DOHH2 (cell line): ENCODE measurements around the gene KCNQ1OT1.

ENCODE experiments used
- H3F3A ChIP-seq: fragments of 200-600 bp; sonication (generic), shearing (Covaris generic); 2 replicates; pipeline ENCODE4 v1.6.0; 2016; ENCODE audit warnings: antibody characterized with exemption, mild to moderate bottlenecking; ENCODE audit not compliant: control insufficient read depth, insufficient read depth
- H3K27ac ChIP-seq: fragments of 200-600 bp; sonication (generic); 2 replicates; pipeline ENCODE4 v1.5.1; 2014; ENCODE audit warnings: low read depth, mild to moderate bottlenecking, low read length, moderate library complexity
- H3K27me3 ChIP-seq: fragments of 200-600 bp; sonication (generic); 2 replicates; pipeline ENCODE4 v1.6.1; 2014; ENCODE audit warnings: mild to moderate bottlenecking, low read length, mixed read lengths; ENCODE audit not compliant: control insufficient read depth
- H3K36me3 ChIP-seq: fragments of 200-600 bp; sonication (generic); 2 replicates; pipeline ENCODE4 v1.6.1; 2014; ENCODE audit warnings: mild to moderate bottlenecking, low read length, moderate library complexity, mixed read lengths; ENCODE audit not compliant: control insufficient read depth
- H3K4me1 ChIP-seq: fragments of 200-600 bp; sonication (generic); 2 replicates; pipeline ENCODE4 v1.6.1; 2014; ENCODE audit warnings: mild to moderate bottlenecking, low read length, mixed read lengths; ENCODE audit not compliant: control insufficient read depth
- H3K4me2 ChIP-seq: fragments of 200-600 bp; sonication (generic); 2 replicates; pipeline ENCODE4 v1.6.0; 2014; ENCODE audit warnings: mild to moderate bottlenecking, low read length, moderate library complexity
- H3K4me3 ChIP-seq: fragments of 200-600 bp; sonication (generic); 2 replicates; pipeline ENCODE4 v1.5.1; 2014; ENCODE audit warnings: mild to moderate bottlenecking, low read length, mixed read lengths
- H3K79me2 ChIP-seq: fragments of 200-600 bp; sonication (generic); 2 replicates; pipeline ENCODE4 v1.6.1; 2014; ENCODE audit warnings: mild to moderate bottlenecking, low read length, mixed read lengths; ENCODE audit not compliant: control insufficient read depth
- H3K9me2 ChIP-seq: fragments of 200-600 bp; sonication (generic); replicated peaks from 2 replicates; pipeline ENCODE4 v1.6.1; 2014; ENCODE audit warnings: mild to moderate bottlenecking, low read length, mixed read lengths; ENCODE audit not compliant: control insufficient read depth
- H3K9me3 ChIP-seq: fragments of 200-600 bp; sonication (generic); 2 replicates; pipeline ENCODE4 v1.6.1; 2014; ENCODE audit warnings: antibody characterized with exemption, low read length, mixed read lengths; ENCODE audit not compliant: control insufficient read depth, insufficient read depth
- H4K20me1 ChIP-seq: fragments of 200-600 bp; sonication (generic); 2 replicates; pipeline ENCODE4 v1.6.0; 2014; ENCODE audit warnings: low read depth, mild to moderate bottlenecking, antibody characterized with exemption, low read length, moderate library complexity; ENCODE audit not compliant: control insufficient read depth, insufficient read depth
- EZH2phosphoT487 ChIP-seq: fragments of 200-600 bp; sonication (generic); IDR thresholded peaks from 2 replicates; pipeline ENCODE4 v1.6.1; 2017; ENCODE audit warnings: borderline replicate concordance, mild to moderate bottlenecking, antibody characterized with exemption, low read length, moderate library complexity, mixed read lengths
- TF ChIP-seq, protein P1 (sequence below): fragments of 200-600 bp; sonication (generic); IDR thresholded peaks from one replicate; pipeline ENCODE4 v1.5.1; 2014; ENCODE audit warnings: antibody characterized with exemption, mild to moderate bottlenecking, low read depth, low read length; ENCODE audit not compliant: poor library complexity, severe bottlenecking

The KCNQ1OT1 gene

DNA sequence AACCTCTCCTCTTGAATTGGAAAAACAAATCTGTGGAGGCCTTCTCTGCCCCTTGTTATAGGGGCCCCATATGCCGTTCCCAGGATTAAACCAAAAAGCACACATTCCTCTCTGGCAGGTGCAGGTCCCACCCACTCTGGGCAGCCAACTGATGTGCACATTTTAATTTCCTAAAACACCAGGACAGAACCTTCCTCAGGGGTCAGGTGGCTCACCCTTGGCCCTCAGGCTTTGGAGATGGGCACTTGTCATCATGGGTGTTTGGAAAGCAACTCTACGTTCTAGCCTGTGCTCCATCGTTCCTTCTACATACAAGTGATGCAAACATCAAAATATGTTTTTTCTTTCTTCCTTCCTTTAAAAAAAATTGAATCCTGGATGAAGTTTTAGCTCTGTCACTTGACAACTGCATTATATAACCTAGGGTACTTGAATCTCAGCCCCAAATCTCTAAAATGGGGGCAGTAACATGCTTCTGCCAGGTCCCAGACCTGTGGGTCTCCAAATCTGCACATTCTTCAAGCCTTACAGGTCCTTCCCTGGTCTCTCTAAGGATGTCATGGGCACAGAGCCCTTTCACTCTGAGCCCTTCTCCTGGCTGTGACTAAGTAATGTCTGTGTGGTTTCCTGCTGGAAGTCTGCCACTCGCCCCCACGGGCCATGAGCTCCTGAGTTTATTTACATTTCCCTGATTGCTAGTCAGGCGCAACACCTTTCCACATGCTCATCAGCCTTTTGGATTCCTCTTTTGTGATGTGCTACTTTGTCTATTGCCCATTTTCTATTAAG lies 43.8 kb downstream of the KCNQ1OT1 start:
- Histone ChIP-seq H3K4me3 (no peak overlapping the region), H3K27me3 (no peaks in the 10 kb centered on the region), H3K27ac (no peak overlapping the region), H3K4me2 (no peak overlapping the region), H3K36me3 (no peaks in the 10 kb centered on the region), H4K20me1 (no peaks in the 10 kb centered on the region), H3K79me2 (no peaks in the 10 kb centered on the region), H3K4me1 (no peaks in the 10 kb centered on the region), H3F3A (no peaks in the 10 kb centered on the region), H3K9me3 (peaks cover 8% of the 10 kb centered on the region; the same call in 1 of the 2 replicates), H3K9me2 (no peaks in the 10 kb centered on the region)
- TF ChIP-seq EZH2phosphoT487: no peak
- TF ChIP-seq, protein P1, sequence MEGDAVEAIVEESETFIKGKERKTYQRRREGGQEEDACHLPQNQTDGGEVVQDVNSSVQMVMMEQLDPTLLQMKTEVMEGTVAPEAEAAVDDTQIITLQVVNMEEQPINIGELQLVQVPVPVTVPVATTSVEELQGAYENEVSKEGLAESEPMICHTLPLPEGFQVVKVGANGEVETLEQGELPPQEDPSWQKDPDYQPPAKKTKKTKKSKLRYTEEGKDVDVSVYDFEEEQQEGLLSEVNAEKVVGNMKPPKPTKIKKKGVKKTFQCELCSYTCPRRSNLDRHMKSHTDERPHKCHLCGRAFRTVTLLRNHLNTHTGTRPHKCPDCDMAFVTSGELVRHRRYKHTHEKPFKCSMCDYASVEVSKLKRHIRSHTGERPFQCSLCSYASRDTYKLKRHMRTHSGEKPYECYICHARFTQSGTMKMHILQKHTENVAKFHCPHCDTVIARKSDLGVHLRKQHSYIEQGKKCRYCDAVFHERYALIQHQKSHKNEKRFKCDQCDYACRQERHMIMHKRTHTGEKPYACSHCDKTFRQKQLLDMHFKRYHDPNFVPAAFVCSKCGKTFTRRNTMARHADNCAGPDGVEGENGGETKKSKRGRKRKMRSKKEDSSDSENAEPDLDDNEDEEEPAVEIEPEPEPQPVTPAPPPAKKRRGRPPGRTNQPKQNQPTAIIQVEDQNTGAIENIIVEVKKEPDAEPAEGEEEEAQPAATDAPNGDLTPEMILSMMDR: no peak

DNA sequence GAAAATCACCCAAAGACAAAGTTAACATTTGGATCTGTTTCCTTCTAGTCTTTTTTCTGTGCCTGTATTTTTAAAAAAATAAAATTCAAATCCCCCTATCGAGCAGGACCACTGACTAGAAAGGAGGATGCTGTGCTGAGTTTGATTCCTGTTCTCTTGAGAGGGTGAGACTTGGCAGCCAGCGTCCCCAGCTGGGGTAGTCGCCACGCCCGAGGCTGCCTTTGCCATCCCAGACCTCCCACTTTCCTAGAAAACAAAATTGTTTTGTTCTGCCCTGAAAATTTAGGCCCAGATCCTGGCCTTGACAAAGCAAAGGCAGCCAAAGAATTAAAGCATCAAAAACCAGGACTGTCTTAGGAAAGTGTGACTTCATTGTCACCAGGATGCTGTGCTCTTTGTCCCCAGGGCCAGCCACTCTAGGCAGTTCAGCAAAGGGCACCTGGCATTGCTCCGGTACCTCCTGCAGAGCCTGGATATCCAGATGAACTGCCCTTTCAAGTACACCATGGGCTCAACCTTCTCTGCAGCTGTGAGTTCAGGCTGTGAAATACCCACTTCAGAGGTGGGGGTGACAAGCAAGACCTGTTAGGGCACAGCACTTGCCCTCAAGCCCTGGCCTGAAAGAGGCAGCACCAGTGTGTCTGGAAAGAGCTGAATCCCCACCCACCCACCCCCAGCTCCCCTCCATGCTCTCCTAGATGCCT lies 44.6 kb downstream of the KCNQ1OT1 start:
- no peak for TF ChIP-seq EZH2phosphoT487
- TF ChIP-seq, protein P1: no peak
- Histone ChIP-seq H3K27ac (no peak overlapping the region), H3K9me2 (no peaks in the 10 kb centered on the region), H3K4me1 (no peaks in the 10 kb centered on the region), H3K4me3 (no peak overlapping the region), H3K4me2 (no peak overlapping the region), H3K27me3 (no peaks in the 10 kb centered on the region), H3K36me3 (no peaks in the 10 kb centered on the region), H3F3A (no peaks in the 10 kb centered on the region), H3K9me3 (peaks cover 11% of the 10 kb centered on the region; the same call in 1 of the 2 replicates), H3K79me2 (no peaks in the 10 kb centered on the region), H4K20me1 (no peaks in the 10 kb centered on the region)

DNA sequence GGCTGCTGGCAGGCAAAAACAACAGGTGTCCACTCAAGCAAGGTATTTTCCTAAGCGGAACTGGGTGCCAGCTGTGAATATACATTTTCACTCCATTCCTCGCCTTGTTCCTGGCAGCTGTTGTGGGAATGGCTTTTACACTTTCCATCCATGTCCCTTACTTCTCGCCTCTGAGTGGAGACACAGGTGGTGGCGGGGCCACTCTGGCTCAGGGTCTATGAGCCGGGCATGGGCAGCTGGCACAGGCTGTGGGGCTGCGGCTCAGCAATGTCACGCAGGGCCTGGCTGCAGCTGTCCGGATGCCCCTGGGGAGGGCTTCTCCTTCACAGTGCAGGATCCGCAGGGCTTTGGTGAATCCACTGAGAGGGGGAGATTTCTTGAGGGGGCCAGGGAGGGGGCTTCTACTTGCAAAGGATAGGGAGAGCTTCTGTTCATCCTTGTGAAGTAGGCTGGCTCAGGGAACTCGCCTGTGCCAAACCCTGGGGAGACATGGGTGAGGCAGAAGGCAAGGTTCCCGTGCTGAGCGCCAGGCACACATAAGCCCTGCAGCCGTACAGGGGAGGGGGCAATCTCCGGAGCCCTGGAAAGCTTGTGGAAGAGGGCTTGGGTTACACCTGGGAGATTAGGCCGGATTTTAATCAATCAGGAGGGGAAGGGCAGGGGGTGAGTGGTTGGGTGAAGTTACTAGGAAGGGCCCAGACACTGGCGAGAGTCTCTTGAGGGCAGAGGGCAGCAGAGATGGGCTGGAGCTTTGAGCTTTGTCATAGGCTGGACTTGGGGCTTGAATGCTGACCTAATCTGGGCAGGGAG lies 45.7 kb downstream of the KCNQ1OT1 start:
- TF ChIP-seq EZH2phosphoT487: no peak
- TF ChIP-seq, protein P1: no peak
- H3K79me2 ChIP-seq: no peaks in the 10 kb centered on the region
- peaks cover 12% of the 10 kb centered on the region; the same call in 1 of the 2 replicates for H3K9me3 ChIP-seq
- no peaks in the 10 kb centered on the region for H4K20me1 ChIP-seq
- H3K4me3 ChIP-seq: no peak overlapping the region
- no peaks in the 10 kb centered on the region for H3K4me1 ChIP-seq
- no peak overlapping the region for H3K27ac ChIP-seq
- no peaks in the 10 kb centered on the region for H3K36me3 ChIP-seq
- H3K4me2 ChIP-seq: no peak overlapping the region
- H3K27me3 ChIP-seq: no peaks in the 10 kb centered on the region
- no peaks in the 10 kb centered on the region for H3K9me2 ChIP-seq
- no peaks in the 10 kb centered on the region for H3F3A ChIP-seq
